GM18526 (cell line): Measurements from ENCODE around the gene ZMYND8.
A peak's percentile ranks its signal among the peaks of the same experiment; 100 is the strongest.

Experiments
- POLR2A ChIP-seq: IDR thresholded peaks from 3 replicates; pipeline ENCODE4 v1.6.1; 2011; ENCODE audit not compliant: insufficient read length; ENCODE audit errors: extremely low read depth

The ZMYND8 gene

DNA sequence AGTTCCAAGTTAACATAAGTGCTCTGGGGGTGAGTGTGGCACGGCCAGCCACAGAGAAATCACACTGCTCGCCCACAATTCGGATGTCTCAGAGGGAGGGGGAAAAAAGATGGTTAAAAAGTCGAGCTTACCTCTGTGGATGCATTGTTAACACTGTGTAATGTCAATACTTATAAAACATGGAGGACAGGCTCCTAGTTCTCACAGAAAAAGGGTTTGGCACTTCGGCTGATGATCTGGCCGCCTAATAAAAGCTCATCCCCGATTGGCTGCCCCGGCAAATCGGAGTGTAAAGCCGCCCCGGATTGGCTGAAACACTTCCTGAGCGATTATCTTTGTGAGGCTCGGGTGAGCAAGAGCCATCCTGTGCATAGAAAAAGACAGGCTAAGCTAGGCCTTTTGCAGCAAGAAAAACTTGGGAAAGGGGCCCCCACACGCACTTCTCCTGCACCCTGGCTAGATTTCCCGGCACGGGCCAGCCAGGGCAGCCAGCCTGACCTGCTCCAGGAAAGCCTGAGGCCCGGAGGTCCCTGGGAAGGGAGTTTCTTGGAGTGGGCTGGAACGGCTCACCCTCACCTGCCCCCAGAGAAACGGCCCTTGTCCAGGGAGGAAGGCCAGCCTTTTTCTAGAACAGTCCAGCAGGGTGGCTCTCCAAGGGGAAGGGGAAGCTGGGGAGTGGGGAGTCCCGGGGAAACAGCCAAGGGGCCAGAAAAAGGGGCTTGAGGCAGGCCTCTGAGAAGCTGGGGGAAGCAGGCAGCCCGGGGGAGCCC, at the start of gene ZMYND8:
Gene ZMYND8 (minus strand): TSS at position 174 of the 770 bp plus-strand sequence. CDS start 29 bp downstream, at position 145.
- TF ChIP-seq POLR2A, result peak; percentile 24

DNA sequence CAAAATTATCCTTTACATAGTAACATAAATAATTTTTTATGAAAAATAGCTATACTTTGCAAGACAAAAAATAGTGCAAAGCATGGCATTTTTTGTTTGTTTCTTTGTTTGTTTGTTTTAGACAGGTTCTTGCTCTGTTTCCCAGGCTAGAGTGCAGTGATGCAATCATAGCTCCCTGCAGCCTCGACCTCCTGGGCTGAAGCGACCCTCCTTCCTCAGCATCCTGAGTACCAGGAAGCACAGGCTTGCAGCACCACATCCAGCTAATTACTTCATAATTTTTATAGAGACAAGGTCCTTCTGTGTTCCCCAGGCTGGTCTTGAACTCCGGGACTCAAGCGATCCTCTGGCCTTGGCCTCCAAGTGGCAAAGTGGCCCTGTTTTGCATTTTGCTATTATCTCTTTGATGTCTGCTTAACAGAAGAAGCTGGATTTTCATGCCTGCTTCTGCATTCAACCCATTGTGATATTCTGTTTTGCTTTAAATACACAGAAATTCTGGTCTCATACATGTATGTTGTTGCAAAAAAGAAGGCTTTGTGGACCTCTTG, 49.4 kb upstream of the ZMYND8 start:
- no peak for TF ChIP-seq POLR2A

GRCh38 chr20:47400685-47401084, 44.2 kb upstream of the ZMYND8 start:
- TF ChIP-seq POLR2A, result no peak

- no peak for TF ChIP-seq POLR2A
These were observed 41.3 kb upstream of the ZMYND8 start for GRCh38 chr20:47397652-47398301.

DNA sequence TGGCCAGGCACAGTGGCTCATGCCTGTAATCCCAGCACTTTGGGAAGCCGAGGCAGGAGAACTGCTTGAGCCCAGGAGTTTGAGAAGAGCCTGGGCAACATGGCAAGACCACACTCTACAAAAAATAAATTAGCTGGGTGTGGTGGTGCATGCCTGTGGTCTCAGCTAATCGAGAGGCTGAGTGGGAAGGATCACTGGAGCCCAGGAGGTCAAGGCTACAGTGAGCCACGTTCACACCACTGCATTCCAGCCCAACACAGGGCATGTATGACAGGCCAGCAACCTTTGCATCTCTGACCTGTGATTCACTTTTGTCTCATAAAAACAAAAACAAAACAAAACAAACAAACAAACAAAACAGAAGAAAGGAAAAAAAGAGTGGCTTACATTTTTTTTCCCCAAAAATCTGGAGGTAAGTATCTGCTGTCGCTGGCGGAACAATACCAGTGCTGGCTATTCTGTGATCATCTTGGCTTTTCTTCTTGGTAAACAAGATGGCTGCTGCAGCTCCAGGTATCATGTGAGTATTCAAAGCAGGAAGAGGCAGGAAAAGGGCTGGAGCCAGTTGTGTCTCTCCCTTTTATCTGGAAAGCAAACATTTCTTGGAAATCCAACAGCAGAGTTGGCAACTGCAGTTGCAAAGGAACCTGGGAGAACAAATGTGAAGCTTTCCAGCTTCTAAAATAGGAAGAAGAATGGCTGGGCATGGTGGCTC, 40.4 kb upstream of the ZMYND8 start:
- no peak for TF ChIP-seq POLR2A

DNA sequence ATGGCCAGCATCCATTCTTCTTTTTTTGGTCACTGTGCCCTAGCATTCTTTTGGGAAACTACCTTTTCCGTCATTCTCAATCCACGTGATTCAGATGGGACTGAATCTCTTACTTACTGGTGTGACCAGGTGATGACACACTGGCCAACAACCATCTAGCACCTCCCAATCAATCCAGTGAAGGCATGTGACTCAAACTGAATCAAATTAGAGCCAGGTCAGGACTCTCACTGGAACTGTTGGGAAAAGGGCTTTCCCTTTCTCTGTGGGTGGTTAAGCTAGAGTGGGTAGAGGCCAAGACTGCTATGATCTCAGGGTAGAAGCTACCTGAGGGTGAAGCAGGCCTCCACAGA, 36.2 kb upstream of the ZMYND8 start:
- TF ChIP-seq POLR2A, result no peak

GRCh38 chr20:47392015-47392720, 35.7 kb upstream of the ZMYND8 start:
- TF ChIP-seq POLR2A, result no peak

GRCh38 chr20:47391276-47392010, 34.9 kb upstream of the ZMYND8 start:
- no peak for TF ChIP-seq POLR2A

- no peak for TF ChIP-seq POLR2A
These were observed 33.4 kb upstream of the ZMYND8 start for GRCh38 chr20:47389867-47390347.

DNA sequence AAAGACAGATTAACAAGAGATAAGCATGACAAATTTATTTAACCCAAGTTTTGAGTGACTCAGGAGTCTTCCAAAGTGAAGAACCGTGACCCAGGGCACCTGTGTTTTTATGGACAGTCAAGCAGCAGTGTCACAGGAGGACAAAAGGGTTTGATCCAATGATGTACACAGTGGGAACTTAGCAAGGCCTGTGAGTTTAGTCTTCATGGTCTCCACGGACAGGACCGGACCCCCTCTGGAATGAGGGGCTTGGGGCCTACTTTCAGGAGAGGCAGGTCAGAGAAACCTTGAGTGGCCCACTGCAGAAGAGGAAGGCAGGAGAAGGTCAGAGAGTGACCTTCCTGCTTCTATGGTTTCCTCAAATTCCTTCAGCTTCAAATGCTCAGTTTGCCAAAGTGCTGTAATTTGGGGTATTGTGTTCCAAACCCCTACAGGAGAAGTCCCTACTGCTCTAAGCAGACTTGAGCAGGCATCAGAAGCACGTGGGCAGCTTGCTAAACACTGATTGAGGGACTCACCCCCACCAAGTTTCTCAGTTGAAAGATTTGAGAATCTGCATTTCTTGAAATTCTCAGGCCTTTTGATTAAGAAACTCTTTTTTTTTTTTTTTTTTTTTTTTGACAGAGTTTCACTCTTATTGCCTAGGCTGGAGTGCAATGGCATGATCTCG, 26.4 kb upstream of the ZMYND8 start:
- TF ChIP-seq POLR2A, result no peak

- no peak for TF ChIP-seq POLR2A
These were observed 24.0 kb upstream of the ZMYND8 start for GRCh38 chr20:47380481-47380880.

- TF ChIP-seq POLR2A, result no peak
These were observed 23.1 kb upstream of the ZMYND8 start for GRCh38 chr20:47379433-47380150.

GRCh38 chr20:47377122-47377722, 20.7 kb upstream of the ZMYND8 start:
- no peak for TF ChIP-seq POLR2A

DNA sequence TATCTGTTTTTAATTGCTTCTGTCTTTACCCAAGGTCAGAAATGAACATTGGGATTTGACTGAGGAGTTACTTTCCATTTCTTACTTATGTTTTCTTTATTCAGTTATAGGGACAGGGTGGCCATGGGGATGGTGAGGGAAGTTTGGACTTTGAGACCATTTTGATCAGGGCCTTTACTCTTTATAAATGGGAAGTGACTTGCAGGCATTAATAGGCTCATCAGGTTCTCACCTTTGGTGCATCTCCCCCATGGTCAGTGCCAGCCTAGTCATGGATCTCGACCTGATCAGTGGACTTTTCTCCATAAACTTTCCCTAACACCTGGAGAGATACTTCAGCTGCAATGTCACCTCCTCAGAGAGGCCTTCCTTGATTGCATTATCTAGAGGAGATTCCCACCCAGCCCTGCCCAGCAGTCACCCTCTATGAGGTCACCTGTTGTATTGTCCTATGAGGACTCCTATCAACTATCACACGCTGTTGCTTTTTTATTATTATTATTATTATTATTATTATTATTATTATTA, 16.8 kb upstream of the ZMYND8 start:
- no peak for TF ChIP-seq POLR2A
